ENCODE results near the gene AOC3.

- no peak for TF ChIP-seq CTCF (conservative IDR thresholded peaks at IDR 0.05)
- TF ChIP-seq ZFX (IDR thresholded peaks at IDR 0.05), result no peak
Measured at GRCh38 chr17:42886283-42887176, 35.5 kb downstream of the AOC3 start.

Data from C4-2B (cell line).